ENCODE data around the gene RAD21L1. TPM values are rescaled to one million over a fixed set of nuclear protein-coding genes. Genes with fewer than 3 reads are reported as not detected.

RAD21L1 gene
- polyA plus RNA-seq, 2 of the 4 experiments (the other 2 are of a cell fraction), result not detected

DNA sequence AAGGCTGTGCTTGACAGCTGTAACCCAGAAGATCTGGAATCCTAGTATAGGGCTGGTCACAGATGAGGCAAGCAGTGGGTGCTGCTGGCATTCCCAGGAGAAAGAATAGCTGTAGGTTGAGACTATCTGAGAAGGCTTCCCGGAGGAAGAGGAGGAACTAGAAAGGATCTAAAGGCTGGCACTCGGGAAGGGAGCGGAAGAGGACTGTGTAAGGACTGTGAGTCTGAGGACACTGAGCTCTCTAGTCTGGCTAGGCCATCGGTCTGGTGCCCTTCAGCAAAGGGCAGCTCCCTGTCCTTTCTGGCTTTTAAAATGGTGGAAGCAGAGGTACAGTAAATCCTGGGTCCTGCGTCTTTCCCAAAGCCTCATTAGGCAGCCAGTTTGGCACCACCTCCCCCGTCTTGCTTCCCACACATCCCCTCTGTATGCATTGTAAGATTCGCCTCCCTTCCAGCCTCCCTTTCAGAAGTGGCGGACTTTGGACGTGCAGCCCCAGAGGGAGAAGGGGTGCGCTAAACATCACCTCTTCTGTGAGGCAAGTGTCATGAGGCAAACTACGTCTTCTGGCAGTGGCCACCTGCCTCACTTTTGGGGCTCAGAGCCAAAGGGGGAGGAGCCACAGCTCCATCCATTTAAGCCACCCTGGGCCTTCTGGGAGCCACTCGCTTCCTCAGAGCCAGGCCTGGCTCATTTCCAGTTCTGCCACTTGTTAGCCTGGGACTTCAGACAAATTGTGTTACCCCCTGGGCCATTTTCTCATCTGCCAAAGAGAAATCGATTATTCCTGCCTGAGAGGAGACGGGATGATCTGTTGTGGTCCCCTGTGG lies 48.9 kb downstream of the RAD21L1 start:
- H3K4me3 ChIP-seq, result no peak overlapping the region
- H3K27ac ChIP-seq, result no peak overlapping the region
- H3K4me2 ChIP-seq, result no peak overlapping the region
- DNase-seq (ENCODE audit: low read depth in 1 of 2, low spot score in 1 of 2) (no peak), ATAC-seq (no peak), FAIRE-seq (no peak)
- TF ChIP-seq TFCP2L1 (CRISPR knock-in tag; IDR thresholded peaks at IDR 0.05) (no peak), ZNF302 (CRISPR knock-in tag; IDR thresholded peaks at IDR 0.05) (no peak), RFX5 (IDR thresholded peaks at IDR 0.05) (no peak), RARB (CRISPR knock-in tag; IDR thresholded peaks at IDR 0.05) (no peak), FOSB (CRISPR knock-in tag; IDR thresholded peaks at IDR 0.05) (no peak), FOSL2 (IDR thresholded peaks at IDR 0.05) (no peak), FOSL2 (CRISPR knock-in tag; IDR thresholded peaks at IDR 0.05) (no peak), BHLHE40 (IDR thresholded peaks at IDR 0.05; ENCODE audit: low read depth, low read length) (no peak), HDAC2 (IDR thresholded peaks at IDR 0.05) (no peak), CBX8 (IDR thresholded peaks at IDR 0.05) (no peak), HOXA7 (CRISPR knock-in tag; IDR thresholded peaks at IDR 0.05) (no peak), EHF (CRISPR knock-in tag; IDR thresholded peaks at IDR 0.05) (no peak), NPAS2 (CRISPR knock-in tag; IDR thresholded peaks at IDR 0.05; ENCODE audit: borderline replicate concordance) (no peak), ZFP36 (IDR thresholded peaks at IDR 0.05; ENCODE audit: borderline replicate concordance, partially characterized antibody) (no peak)
- TF ChIP-seq, protein P1, sequence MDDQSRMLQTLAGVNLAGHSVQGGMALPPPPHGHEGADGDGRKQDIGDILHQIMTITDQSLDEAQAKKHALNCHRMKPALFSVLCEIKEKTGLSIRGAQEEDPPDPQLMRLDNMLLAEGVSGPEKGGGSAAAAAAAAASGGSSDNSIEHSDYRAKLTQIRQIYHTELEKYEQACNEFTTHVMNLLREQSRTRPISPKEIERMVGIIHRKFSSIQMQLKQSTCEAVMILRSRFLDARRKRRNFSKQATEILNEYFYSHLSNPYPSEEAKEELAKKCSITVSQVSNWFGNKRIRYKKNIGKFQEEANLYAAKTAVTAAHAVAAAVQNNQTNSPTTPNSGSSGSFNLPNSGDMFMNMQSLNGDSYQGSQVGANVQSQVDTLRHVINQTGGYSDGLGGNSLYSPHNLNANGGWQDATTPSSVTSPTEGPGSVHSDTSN (IDR thresholded peaks at IDR 0.05), result no peak
- TF ChIP-seq, protein P2, sequence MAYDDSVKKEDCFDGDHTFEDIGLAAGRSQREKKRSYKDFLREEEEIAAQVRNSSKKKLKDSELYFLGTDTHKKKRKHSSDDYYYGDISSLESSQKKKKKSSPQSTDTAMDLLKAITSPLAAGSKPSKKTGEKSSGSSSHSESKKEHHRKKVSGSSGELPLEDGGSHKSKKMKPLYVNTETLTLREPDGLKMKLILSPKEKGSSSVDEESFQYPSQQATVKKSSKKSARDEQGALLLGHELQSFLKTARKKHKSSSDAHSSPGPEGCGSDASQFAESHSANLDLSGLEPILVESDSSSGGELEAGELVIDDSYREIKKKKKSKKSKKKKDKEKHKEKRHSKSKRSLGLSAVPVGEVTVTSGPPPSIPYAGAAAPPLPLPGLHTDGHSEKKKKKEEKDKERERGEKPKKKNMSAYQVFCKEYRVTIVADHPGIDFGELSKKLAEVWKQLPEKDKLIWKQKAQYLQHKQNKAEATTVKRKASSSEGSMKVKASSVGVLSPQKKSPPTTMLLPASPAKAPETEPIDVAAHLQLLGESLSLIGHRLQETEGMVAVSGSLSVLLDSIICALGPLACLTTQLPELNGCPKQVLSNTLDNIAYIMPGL (CRISPR knock-in tag; IDR thresholded peaks at IDR 0.05; ENCODE audit: borderline replicate concordance), result no peak
- TF ChIP-seq, protein P3, sequence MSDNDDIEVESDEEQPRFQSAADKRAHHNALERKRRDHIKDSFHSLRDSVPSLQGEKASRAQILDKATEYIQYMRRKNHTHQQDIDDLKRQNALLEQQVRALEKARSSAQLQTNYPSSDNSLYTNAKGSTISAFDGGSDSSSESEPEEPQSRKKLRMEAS (IDR thresholded peaks at IDR 0.05), result no peak
- TF ChIP-seq, protein P4, sequence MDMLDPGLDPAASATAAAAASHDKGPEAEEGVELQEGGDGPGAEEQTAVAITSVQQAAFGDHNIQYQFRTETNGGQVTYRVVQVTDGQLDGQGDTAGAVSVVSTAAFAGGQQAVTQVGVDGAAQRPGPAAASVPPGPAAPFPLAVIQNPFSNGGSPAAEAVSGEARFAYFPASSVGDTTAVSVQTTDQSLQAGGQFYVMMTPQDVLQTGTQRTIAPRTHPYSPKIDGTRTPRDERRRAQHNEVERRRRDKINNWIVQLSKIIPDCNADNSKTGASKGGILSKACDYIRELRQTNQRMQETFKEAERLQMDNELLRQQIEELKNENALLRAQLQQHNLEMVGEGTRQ (IDR thresholded peaks at IDR 0.05), result no peak
- TF ChIP-seq, protein P5, sequence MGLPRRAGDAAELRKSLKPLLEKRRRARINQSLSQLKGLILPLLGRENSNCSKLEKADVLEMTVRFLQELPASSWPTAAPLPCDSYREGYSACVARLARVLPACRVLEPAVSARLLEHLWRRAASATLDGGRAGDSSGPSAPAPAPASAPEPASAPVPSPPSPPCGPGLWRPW (IDR thresholded peaks at IDR 0.05), result no peak
- ChIA-PET POLR2A (no interaction called here), CTCF (interaction anchor here (0.6 to 1.5 kb wide), 7 partner anchors 9 to 229 kb away, joined by 3 to 7 read pairs (median 3); partner anchors contain the start of gene SNPH)
- WGBS (ENCODE audit: missing lambda C conversion rate), result 73% methylated on average over 14 of the region's 14 CpGs
- H3K4me1 ChIP-seq, result no peaks in the 10 kb centered on the region
- no peaks in the 10 kb centered on the region for H3K9me3 ChIP-seq

DNA sequence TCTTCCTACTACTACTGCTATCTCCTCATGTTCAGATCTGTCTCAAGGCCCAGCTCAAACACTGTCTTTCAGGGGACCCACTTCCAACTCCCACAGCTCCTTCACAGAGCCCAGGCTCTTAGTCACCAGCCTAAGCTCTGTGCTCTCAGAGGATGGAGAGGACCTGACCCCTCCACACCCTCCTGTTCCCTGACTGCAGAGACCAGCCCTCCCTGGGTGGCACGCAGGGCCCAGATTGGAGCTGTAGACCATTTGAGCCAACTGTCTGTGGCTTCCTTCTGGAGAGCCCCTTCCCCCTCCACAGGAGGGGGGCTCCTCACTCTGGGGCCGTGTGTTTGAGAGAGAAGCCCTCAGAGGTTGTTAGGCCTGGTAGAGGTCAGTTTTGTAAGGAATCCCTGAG lies 50.1 kb downstream of the RAD21L1 start:
- TF ChIP-seq JUN (IDR thresholded peaks at IDR 0.05) (no peak), RFX5 (IDR thresholded peaks at IDR 0.05) (no peak), CHD4 (IDR thresholded peaks at IDR 0.05; ENCODE audit: borderline replicate concordance) (no peak), ESRRA (IDR thresholded peaks at IDR 0.05; ENCODE audit: borderline replicate concordance, low read length) (no peak)
- H3K4me3 ChIP-seq, result no peak overlapping the region
- WGBS (ENCODE audit: missing lambda C conversion rate), result 68% methylated on average over 2 of the region's 2 CpGs
- no peaks in the 10 kb centered on the region for H3K4me1 ChIP-seq
- DNase-seq (ENCODE audit: low read depth in 1 of 2, low spot score in 1 of 2) (no peak), FAIRE-seq (no peak), ATAC-seq (no peak)
- POLR2A ChIA-PET, result interaction anchor here (0.8 to 1.5 kb wide), 2 partner anchors 10 to 14 kb away, joined by 3 read pairs; partner anchors contain the start of gene SNPH
- H3K27ac ChIP-seq, result no peak overlapping the region
- H3K9me3 ChIP-seq, result no peaks in the 10 kb centered on the region
- H3K4me2 ChIP-seq, result no peak overlapping the region
- CTCF ChIA-PET, result interaction anchor here (0.6 kb wide), 2 partner anchors 12 to 358 kb away, joined by 3 read pairs; no protein-coding TSS in a partner anchor
